Heart right ventricle (tissue), 16 donors: ENCODE measurements around the gene VRK1. TPM values are rescaled to one million over a fixed set of nuclear protein-coding genes. Genes with fewer than 3 reads are reported as not detected.
"Not testable (repeated sequence)": the region's sequence is repeated elsewhere in the genome, so short reads cannot be mapped to it uniquely, and the experiment has no call there.

Experiments
- ATAC-seq, 8 donors: fragments of 200-7000 bp; cut with Tn5 transposase; one replicate each; pipeline ENCODE4 v1.9.1; 2020; ENCODE audit warnings: mild to moderate bottlenecking in 8 of 8, moderate library complexity in 8 of 8, moderate number of reproducible peaks in 1 of 8
- DNase-seq, 2 donors: peaks; one replicate each; pipeline ENCODE4 v3.0.0-alpha.2; 2020
- H3K27ac ChIP-seq, 10 donors: fragments of 200-600 bp; sonication (generic) in 2 of 10; one replicate each; pipeline versions ENCODE4 v1.5.0 to v1.8.0; 2020 to 2022; ENCODE audit warnings: mild to moderate bottlenecking in 3 of 10
- H3K27me3 ChIP-seq, 7 donors: fragments of 200-600 bp; one replicate each; pipeline ENCODE4 v1.8.0; 2021 to 2022; ENCODE audit warnings: mild to moderate bottlenecking in 2 of 7
- H3K36me3 ChIP-seq, 9 donors: fragments of 200-600 bp; sonication (generic) in 1 of 9; one replicate each; pipeline versions ENCODE4 v1.5.0 to v1.8.0; 2020 to 2022; ENCODE audit warnings: mild to moderate bottlenecking in 2 of 9
- H3K4me1 ChIP-seq, 9 donors: fragments of 200-600 bp; sonication (generic) in 1 of 9; one replicate each; pipeline versions ENCODE4 v1.5.0 to v1.8.0; 2020 to 2022; ENCODE audit warnings: mild to moderate bottlenecking in 4 of 9
- H3K4me3 ChIP-seq, 10 donors: fragments of 200-600 bp; sonication (generic) in 2 of 10; one replicate each; pipeline versions ENCODE4 v1.5.0 to v1.8.0; 2020 to 2022; ENCODE audit warnings: mild to moderate bottlenecking in 7 of 10, moderate library complexity in 2 of 10
- H3K9me3 ChIP-seq, 11 donors: fragments of 200-600 bp in 10 of 11; sonication (generic) in 2 of 11; one replicate each; pipeline versions ENCODE4 v1.5.0 to v1.8.0; 2013 to 2022; ENCODE audit warnings: mild to moderate bottlenecking in 2 of 11, control low read depth in 1 of 11, moderate library complexity in 1 of 11
- CTCF ChIP-seq, 9 donors: fragments of 200-600 bp; sonication (generic) in 2 of 9; IDR thresholded peaks; one replicate each; pipeline versions ENCODE4 v1.5.0 to v1.8.0; 2021 to 2022; ENCODE audit warnings: antibody characterized with exemption in 9 of 9, mild to moderate bottlenecking in 5 of 9, moderate library complexity in 1 of 9
- WGBS, 2 donors: extraction: QIAGEN DNeasy Blood & Tissue Kit; methylation state at CpG; one replicate each; pipeline ENCODE4 v1.1.7; 2013; ENCODE audit warnings: inconsistent platforms in 1 of 2; 5-methylcytosine and 5-hydroxymethylcytosine counted together
- intact Hi-C, 10 donors: fragments of 100-400 bp; cut with DNase I; formaldehyde crosslinking; loops; one replicate each; pipeline versions ENCODE4 v1.11.1 to v1.14.2; 2022
- polyA plus RNA-seq, 2 donors: library from polyadenylated mRNA; stranded (reverse); fragments of 200-250 nt; gene quantifications; one replicate each; pipeline ENCODE4 v1.2.3, GENCODE V29; 2013
- total RNA-seq, 10 donors: library from RNA; stranded (reverse); fragmentation: NEBNext Ultra II Directional in 3 of 10; extraction: Animal tissue kit (Norgen Biotek cat#: 25700) in 3 of 10; gene quantifications; one replicate each; pipeline versions ENCODE4 v1.2.1 to v1.2.4, GENCODE V29; 2021 to 2023
- donor health status: Arrhythmogenic right ventricular cardiomyopathy.
- donor health status: ischemic (EF 13 %, LVEDD 7.1; RV severe dilation, severe dysfunction).
- donor health status: healthy with polysubstance abuse.
- donor health status: DM: no; HTN: yes; CAD: no.
- donor health status: DM: no; HTN: no; CAD: no.
- donor health status: ischemic (EF 25% LVEDD 6.9; RV normal size, moderate dysfunction).
- donor health status: ischemic (EF 25% LVEDD 5.7; RV mildly dilated, moderate dysfunction).
- donor health status: healthy.
- donor health status: DM: yes; HTN: yes; CAD: no.
- donor health status: Ischemic cardiomyopathy.
- donor health status: ischemic (EF 35%, LVEDD 5.7; RV mildly dilated, moderate dysfunction).
- donor health status: nonischemic (EF 11% LVEDD 7.7; RV severe dilation, severe dysfunction).
- donor health status: DM: yes; HTN: yes; CAD: no.
- donor health status: PGD.
- donor health status: ischemic (EF 29% LVEDD 5.4; RV normal size, mild dysfunction).
- donor health status: nonischemic (EF 23%, LVEDD 6.1; RV moderate dilation, normal function).

VRK1 gene
- total and polyA plus RNA-seq, 12 donors, result 2.3 to 9.7 (median 7.2) TPM

GRCh38 chr14:96764012-96764411 is 33.2 kb upstream of the VRK1 start:
- no peak for TF ChIP-seq CTCF (IDR thresholded peaks at IDR 0.05)
- intact Hi-C loops, result no loop called here
- 78 to 84% methylated on average over 7 of the region's 7 CpGs for WGBS, 2 donors

GRCh38 chr14:96765205-96765604 is 32.0 kb upstream of the VRK1 start:
- ATAC-seq, H3K27me3 ChIP-seq, H3K36me3 ChIP-seq, H3K27ac ChIP-seq, H3K4me3 ChIP-seq, H3K4me1 ChIP-seq, intact Hi-C loops, DNase-seq, H3K9me3 ChIP-seq: not testable (repeated sequence)
- no CpG with 5 or more reads among the region's 1 CpG for WGBS, 2 donors

More at GRCh38 chr14:96764012-96764411, 33.2 kb upstream of the VRK1 start:
- no peak for DNase-seq
- no peak overlapping the region for H3K27ac ChIP-seq
- H3K4me3 ChIP-seq, result no peak overlapping the region
- no peaks in the 10 kb centered on the region for H3K36me3 ChIP-seq
- no peak for ATAC-seq
- H3K27me3 ChIP-seq, result peaks cover 0 to 12% (median 4%) of the 10 kb centered on the region in 7 donors
- no peaks in the 10 kb centered on the region for H3K9me3 ChIP-seq
- H3K4me1 ChIP-seq, result no peaks in the 10 kb centered on the region

- no peak for DNase-seq
- Histone ChIP-seq H3K9me3 (no peaks in the 10 kb centered on the region), H3K4me3 (no peak overlapping the region), H3K27me3 (peaks cover 0 to 22% (median 8%) of the 10 kb centered on the region in 7 donors), H3K4me1 (no peaks in the 10 kb centered on the region), H3K36me3 (no peaks in the 10 kb centered on the region), H3K27ac (no peak overlapping the region)
- intact Hi-C loops, result no loop called here
- 81 to 86% methylated on average over 5 of the region's 5 CpGs for WGBS, 2 donors
- ATAC-seq, result no peak
- TF ChIP-seq CTCF (IDR thresholded peaks at IDR 0.05), result no peak
Observed at GRCh38 chr14:96772929-96773328, 24.3 kb upstream of the VRK1 start.

- no peak overlapping the region for H3K4me3 ChIP-seq
- 82 to 85% methylated on average over 4 of the region's 4 CpGs for WGBS, 2 donors
- intact Hi-C loops, result no loop called here
- H3K36me3 ChIP-seq, result no peaks in the 10 kb centered on the region
- no peak overlapping the region for H3K27ac ChIP-seq
- no peaks in the 10 kb centered on the region for H3K9me3 ChIP-seq
- H3K27me3 ChIP-seq, result peaks cover 0 to 27% (median 0%) of the 10 kb centered on the region in 7 donors
- ATAC-seq (no peak), DNase-seq (no peak)
- TF ChIP-seq CTCF (IDR thresholded peaks at IDR 0.05), result no peak
- no peaks in the 10 kb centered on the region for H3K4me1 ChIP-seq
Observed at GRCh38 chr14:96776791-96777190, 20.4 kb upstream of the VRK1 start.

- Histone ChIP-seq H3K9me3 (no peaks in the 10 kb centered on the region), H3K27me3 (peaks cover 0 to 27% (median 3%) of the 10 kb centered on the region in 7 donors), H3K27ac (no peak overlapping the region), H3K36me3 (no peaks in the 10 kb centered on the region), H3K4me1 (peaks cover 0 to 13% (median 0%) of the 10 kb centered on the region in 9 donors), H3K4me3 (no peak overlapping the region)
- DNase-seq (no peak), ATAC-seq (no peak)
- no peak for TF ChIP-seq CTCF (IDR thresholded peaks at IDR 0.05)
- 82 to 84% methylated on average over 3 of the region's 3 CpGs for WGBS, 2 donors
- intact Hi-C loops, result no loop called here
Observed at GRCh38 chr14:96780500-96780899, 16.7 kb upstream of the VRK1 start.
